Omental fat pad (tissue), 4 donors: ENCODE results near the gene FBXO36. TPM values are rescaled to one million over a fixed set of nuclear protein-coding genes. Genes with fewer than 3 reads are reported as not detected.

Experiments used
- ATAC-seq: fragments of 150-250 bp; one replicate; pipeline ENCODE4 v1.9.1; 2016; ENCODE audit warnings: mild to moderate bottlenecking, moderate library complexity; ENCODE audit not compliant: low FRiP score
- DNase-seq: peaks from one replicate; pipeline ENCODE4 v3.0.0-alpha.2; 2019; ENCODE audit warnings: low spot score
- total RNA-seq, 4 donors: library from RNA; depleted of rRNA; stranded (reverse); fragments of >200 nt; gene quantifications; one replicate each; pipeline ENCODE4 v1.1.0, GENCODE V29; 2016
- TF ChIP-seq, protein P1 (sequence below), 3 donors: fragments of 450-650 bp; IDR thresholded peaks; one replicate each; pipeline ENCODE4 v1.5.1; 2016 to 2017; ENCODE audit warnings: antibody characterized with exemption in 3 of 3, mild to moderate bottlenecking in 3 of 3, moderate library complexity in 2 of 3

The FBXO36 gene, protein sequence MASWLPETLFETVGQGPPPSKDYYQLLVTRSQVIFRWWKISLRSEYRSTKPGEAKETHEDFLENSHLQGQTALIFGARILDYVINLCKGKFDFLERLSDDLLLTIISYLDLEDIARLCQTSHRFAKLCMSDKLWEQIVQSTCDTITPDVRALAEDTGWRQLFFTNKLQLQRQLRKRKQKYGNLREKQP
- total RNA-seq, result 1 to 10 TPM; 1.1 to 3.5 (median 2.3) TPM

DNA sequence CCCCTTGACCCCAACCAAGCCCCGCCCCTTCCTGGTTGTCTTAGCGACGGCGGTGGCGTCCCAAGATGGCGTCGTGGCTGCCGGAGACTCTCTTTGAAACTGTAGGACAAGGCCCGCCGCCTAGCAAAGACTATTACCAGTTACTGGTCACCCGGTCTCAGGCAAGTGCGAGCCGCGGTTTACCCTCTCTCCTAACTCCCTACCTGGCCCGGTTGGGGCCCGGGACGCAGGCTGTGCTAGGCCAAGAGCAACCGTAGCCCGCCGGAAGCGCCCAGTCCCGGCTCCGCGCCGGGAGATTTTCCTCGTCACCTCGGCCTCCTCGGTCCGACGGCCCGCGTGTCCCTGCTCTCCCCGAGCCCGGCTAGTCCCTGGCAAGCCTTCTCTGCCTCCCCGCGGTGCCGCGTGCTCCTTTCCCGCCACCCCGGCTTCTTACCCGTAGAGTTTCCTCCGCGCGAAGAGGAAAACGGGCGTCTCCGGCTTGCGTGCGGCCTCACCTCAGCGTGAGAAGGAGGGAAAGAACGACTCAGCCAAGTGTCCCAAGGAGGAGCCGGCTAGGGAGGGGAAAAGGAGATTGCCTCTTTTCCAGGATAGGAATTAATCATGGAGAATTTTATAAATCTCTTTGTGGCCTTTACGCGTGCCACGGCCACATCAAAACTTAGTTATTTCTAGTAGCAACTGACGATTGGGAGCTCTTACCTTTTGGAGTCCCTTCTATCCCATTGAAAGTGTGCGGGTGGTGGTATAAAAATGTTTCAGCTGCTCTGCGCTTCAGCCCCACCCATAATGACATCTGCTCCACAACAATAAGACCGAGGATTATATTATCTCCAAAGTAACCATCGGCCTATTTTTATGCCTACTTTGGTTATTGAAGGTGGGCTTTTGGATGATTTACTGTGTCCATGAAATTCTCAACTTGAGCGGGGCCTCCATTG is at the start of gene FBXO36:
TSS of gene FBXO36 (plus strand) at position 55 of the 938 bp plus-strand sequence. CDS start at position 66, 11 bp downstream.
- ATAC-seq (peak; percentile 80), DNase-seq (peak; percentile 75)
- TF ChIP-seq, protein P1, sequence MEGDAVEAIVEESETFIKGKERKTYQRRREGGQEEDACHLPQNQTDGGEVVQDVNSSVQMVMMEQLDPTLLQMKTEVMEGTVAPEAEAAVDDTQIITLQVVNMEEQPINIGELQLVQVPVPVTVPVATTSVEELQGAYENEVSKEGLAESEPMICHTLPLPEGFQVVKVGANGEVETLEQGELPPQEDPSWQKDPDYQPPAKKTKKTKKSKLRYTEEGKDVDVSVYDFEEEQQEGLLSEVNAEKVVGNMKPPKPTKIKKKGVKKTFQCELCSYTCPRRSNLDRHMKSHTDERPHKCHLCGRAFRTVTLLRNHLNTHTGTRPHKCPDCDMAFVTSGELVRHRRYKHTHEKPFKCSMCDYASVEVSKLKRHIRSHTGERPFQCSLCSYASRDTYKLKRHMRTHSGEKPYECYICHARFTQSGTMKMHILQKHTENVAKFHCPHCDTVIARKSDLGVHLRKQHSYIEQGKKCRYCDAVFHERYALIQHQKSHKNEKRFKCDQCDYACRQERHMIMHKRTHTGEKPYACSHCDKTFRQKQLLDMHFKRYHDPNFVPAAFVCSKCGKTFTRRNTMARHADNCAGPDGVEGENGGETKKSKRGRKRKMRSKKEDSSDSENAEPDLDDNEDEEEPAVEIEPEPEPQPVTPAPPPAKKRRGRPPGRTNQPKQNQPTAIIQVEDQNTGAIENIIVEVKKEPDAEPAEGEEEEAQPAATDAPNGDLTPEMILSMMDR (IDR thresholded peaks at IDR 0.05), result no peak

DNA sequence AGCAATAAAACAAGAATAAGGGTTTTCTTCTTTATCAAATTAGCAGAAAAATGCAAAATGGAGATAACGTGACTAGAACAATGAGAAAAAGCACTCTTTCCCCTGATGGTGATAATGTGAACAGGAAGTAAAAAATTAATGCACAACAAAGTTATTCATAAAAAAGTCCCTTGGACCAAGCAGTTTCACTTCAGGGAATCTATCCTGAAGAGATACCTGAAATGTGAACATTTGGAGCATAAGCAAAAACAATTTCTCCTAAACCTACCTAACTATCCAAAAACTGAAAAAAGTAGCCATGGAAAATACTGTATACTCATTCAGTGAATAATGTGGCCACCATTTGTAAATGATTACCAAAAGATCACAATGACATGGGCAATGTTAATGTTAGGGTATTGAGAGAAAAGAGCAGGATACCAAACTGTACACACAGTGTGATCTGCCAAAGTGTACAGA is 49.2 kb upstream of the FBXO36 start:
- DNase-seq (no peak), ATAC-seq (no peak)
- TF ChIP-seq, protein P1 (IDR thresholded peaks at IDR 0.05), result no peak

DNA sequence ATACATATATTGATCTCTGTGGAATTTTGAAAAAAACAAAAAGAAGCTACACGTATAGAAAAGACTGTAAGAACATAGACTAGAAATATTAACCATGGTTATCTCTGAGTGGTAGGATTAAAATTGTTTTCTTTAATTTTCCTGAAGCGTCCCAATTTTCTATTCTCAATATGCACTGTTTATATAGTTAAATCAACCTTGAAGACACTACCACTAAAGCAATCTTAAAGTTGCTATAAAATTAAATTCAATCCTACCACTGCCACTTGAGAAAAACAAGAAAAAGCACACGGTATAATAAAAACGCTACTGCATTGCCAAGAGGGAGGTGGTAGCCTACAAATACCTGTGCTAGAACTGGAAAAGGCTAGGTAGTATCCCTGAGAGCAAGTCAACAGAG is 47.7 kb upstream of the FBXO36 start:
- no peak for DNase-seq
- no peak for ATAC-seq
- TF ChIP-seq, protein P1 (IDR thresholded peaks at IDR 0.05), result no peak

DNA sequence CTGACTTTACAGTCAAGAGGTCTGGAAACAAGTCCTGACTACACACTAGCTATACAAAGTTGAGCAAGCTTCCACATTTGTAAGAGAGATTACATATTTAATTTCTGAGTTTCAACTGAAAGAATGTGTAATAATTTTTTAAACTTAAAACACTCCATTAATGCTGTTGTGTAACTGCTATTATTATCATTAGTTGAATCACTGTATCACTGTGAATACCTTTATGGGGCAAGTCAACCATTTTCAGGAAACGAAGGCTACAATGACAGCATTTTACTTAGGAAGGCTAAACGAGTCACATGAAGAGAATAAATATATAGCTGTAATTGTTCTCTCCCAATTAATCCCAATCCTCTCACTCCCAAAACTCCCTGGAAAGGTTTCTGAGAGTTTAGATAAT is 46.8 kb upstream of the FBXO36 start:
- TF ChIP-seq, protein P1 (IDR thresholded peaks at IDR 0.05), result no peak
- ATAC-seq, result no peak
- no peak for DNase-seq

DNA sequence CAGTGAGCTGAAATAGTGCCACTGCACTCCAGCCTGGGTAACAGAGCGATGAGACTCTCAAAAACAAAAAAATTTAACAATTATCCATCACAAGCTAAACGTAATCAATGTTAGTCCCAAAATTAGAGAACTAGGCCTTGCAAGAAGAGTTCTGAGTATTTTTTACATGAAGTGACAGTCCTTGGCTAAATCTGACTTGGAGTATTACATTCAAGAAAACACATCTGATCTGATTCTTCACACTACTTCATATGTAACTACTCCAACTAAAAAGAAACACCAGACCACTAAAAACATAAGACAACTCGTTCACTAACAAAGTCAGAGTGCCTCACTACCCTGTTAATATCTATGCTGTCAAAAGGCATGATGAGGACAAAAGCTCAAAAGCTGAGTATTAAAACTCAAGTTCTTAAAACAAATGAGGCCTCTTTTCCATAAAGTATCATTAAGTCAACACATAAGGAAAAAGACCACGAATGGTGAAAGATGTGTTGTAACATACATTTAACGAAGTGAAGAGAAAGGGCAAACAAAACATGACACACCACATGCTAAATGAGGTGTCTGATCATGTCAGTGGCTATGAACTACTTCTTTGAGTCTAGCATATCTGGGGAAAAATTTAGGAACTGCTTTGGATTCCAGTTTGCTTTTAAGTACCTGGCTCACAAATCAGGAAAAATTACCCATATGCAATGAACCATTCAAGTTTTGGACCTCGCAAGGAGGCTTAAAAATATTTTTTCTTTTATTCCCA is 42.9 kb upstream of the FBXO36 start:
- TF ChIP-seq, protein P1 (IDR thresholded peaks at IDR 0.05), result no peak
- no peak for ATAC-seq

DNA sequence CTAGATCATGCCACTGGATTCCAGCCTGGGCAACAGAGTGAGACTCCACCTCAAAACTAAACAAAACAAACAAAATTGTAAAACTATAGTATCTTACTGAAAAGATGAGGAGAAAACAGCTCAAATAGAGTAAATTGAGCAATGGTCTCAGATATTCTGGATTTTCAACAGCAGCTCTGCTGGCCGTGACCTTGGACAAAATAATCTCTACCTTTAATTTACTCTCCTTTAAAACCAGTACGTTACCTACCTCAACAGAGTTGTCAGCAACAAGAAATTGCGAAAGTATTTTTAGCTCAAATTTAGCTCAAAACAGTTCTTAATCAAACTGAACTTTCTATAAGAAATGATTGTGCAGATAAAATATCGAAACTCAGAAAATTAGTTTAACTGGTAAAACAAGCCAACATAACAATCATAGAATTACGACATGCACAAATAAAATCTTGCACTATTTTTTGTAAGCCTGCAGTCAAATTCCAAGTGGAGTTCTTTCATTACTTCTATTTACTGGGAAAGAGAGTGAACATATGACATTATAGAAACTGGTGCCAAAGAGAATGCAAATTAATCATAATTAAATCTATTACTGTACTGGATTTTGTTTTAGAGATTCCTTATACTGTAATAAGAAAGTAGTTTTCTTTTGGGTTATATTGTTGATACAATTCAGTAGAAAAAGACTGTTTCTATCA is 41.3 kb upstream of the FBXO36 start:
- TF ChIP-seq, protein P1 (IDR thresholded peaks at IDR 0.05), result no peak
- no peak for DNase-seq
- no peak for ATAC-seq

More for the DNA sequence above, 42.9 kb upstream of the FBXO36 start:
- DNase-seq, result no peak
